K562 (cell line): ENCODE results near the gene NRG2. TPM values are rescaled to one million over a fixed set of nuclear protein-coding genes. Genes with fewer than 3 reads are reported as not detected.

Source experiments
- ATAC-seq: fragments of 200-7000 bp; cut with Tn5 transposase; 3 replicates; pipeline ENCODE4 v1.9.1; 2020; ENCODE audit warnings: moderate library complexity
- BruUV-seq: library from RNA; stranded (reverse); fragments of 400-500 nt; replicated peaks from 2 replicates; lab custom pipeline; 2021; lab: Mats Ljungman, UMichigan
- CTCF ChIA-PET: fragments of 300-600 bp; formaldehyde crosslinking; extraction: SDS; loops from one replicate; lab custom pipeline; 2021; ENCODE audit warnings: low intra/inter-chr PET ratio; lab: Yijun Ruan, JAX
- POLR2A ChIA-PET: fragments of 300-600, 350-650 bp; sonication (Branson Sonifier 250); formaldehyde crosslinking; extraction: SDS; loops from one replicate; lab custom pipeline; 2021; ENCODE audit warnings: antibody characterized with exemption, inconsistent platforms; lab: Yijun Ruan, JAX
- DNase-seq, 4 experiments: peaks; one replicate each; pipeline versions ENCODE4 v3.0.0 to v3.0.0-alpha.2; 2011 to 2018; ENCODE audit warnings: low spot score in 3 of 4, mixed read lengths in 3 of 4; ENCODE audit errors: extremely low read depth in 1 of 4
- FAIRE-seq: peaks from 2 replicates; lab custom pipeline; 2011; peaks lifted over from hg19 to GRCh38; lab: Jason Lieb, UNC
- H2AFZ ChIP-seq: 2 replicates; pipeline ENCODE4 v1.6.0; 2011; ENCODE audit warnings: low read depth, low read length, control low read depth, inconsistent platforms
- H3K27ac ChIP-seq: fragments of 200-600 bp; 3 replicates; pipeline ENCODE4 v1.8.0; 2011; ENCODE audit warnings: low read depth, mild to moderate bottlenecking, control low read depth, inconsistent platforms, low read length, moderate library complexity, mixed read lengths; ENCODE audit errors: extremely low read depth
- H3K27me3 ChIP-seq, 2 experiments: fragments of 300-600 bp in 1 of 2; 2 replicates in 1 of 2; 3 replicates in 1 of 2; pipeline versions ENCODE4 v1.6.0 to v1.8.0; 2011; ENCODE audit warnings: inconsistent platforms in 2 of 2, low read length in 2 of 2, mild to moderate bottlenecking in 1 of 2, mixed read lengths in 1 of 2, moderate library complexity in 1 of 2; ENCODE audit not compliant: control insufficient read depth in 2 of 2, insufficient read depth in 2 of 2
- H3K36me3 ChIP-seq: fragments of 300-600 bp; 3 replicates; pipeline ENCODE4 v1.8.0; 2011; ENCODE audit warnings: mild to moderate bottlenecking, low read length, inconsistent platforms; ENCODE audit not compliant: control insufficient read depth, insufficient read depth
- H3K4me1 ChIP-seq, 2 experiments: fragments of 200-600 bp in 1 of 2; replicated peaks in 1 of 2; 2 replicates in 1 of 2; 3 replicates in 1 of 2; pipeline versions ENCODE4 v1.5.1 to v1.8.0; 2011; ENCODE audit warnings: inconsistent platforms in 2 of 2, low read length in 2 of 2, mild to moderate bottlenecking in 1 of 2, mixed read lengths in 1 of 2, moderate library complexity in 1 of 2; ENCODE audit not compliant: control insufficient read depth in 2 of 2, insufficient read depth in 2 of 2
- H3K4me2 ChIP-seq: 2 replicates; pipeline ENCODE4 v1.6.1; 2011; ENCODE audit warnings: low read length, control low read depth, inconsistent platforms, mixed read lengths; ENCODE audit not compliant: insufficient read depth
- H3K4me3 ChIP-seq: fragments of 200-600 bp; sonication (generic), shearing (Covaris generic); 2 replicates; pipeline ENCODE4 v1.5.1; 2016; ENCODE audit warnings: control low read depth, inconsistent platforms
- H3K79me2 ChIP-seq: fragments of 200-600 bp; 3 replicates; pipeline ENCODE4 v1.8.0; 2011; ENCODE audit warnings: low read length, inconsistent platforms; ENCODE audit not compliant: control insufficient read depth, insufficient read depth
- H3K9ac ChIP-seq, 2 experiments: 2 replicates each; pipeline versions ENCODE4 v1.6.0 to v1.6.1; 2011; ENCODE audit warnings: low read depth in 2 of 2, low read length in 2 of 2, control low read depth in 1 of 2, inconsistent platforms in 1 of 2, mild to moderate bottlenecking in 1 of 2, mixed read lengths in 1 of 2; ENCODE audit not compliant: insufficient read depth in 1 of 2
- H3K9me1 ChIP-seq: one replicate; pipeline ENCODE4 v1.6.0; 2011; ENCODE audit warnings: inconsistent platforms, mild to moderate bottlenecking, low read length, moderate library complexity; ENCODE audit not compliant: control insufficient read depth, insufficient read depth
- H3K9me3 ChIP-seq: replicated peaks from 2 replicates; pipeline ENCODE4 v1.5.1; 2011; ENCODE audit warnings: low read depth, low read length, inconsistent platforms; ENCODE audit not compliant: control insufficient read depth, insufficient read depth
- H4K20me1 ChIP-seq: replicated peaks from 2 replicates; pipeline ENCODE4 v1.6.1; 2011; ENCODE audit warnings: low read length, inconsistent platforms, mixed read lengths; ENCODE audit not compliant: control insufficient read depth, insufficient read depth
- CBFA2T2 ChIP-seq: fragments of 450-650 bp; conservative IDR thresholded peaks from 2 replicates; pipeline ENCODE4 v1.6.1; 2017; ENCODE audit warnings: mild to moderate bottlenecking
- MAZ ChIP-seq, 2 experiments: fragments of 450-650 bp in 1 of 2; sonication (generic) in 1 of 2; formaldehyde crosslinking; IDR thresholded peaks in 1 of 2; conservative IDR thresholded peaks in 1 of 2; 2 replicates each; pipeline versions ENCODE4 v1.4.0 to v1.5.0; 2020; ENCODE audit warnings: mild to moderate bottlenecking in 1 of 2, missing genetic modification reagents in 1 of 2
- ZNF146 ChIP-seq: IDR thresholded peaks from one replicate; pipeline ENCODE4 v1.6.1; 2018; ENCODE audit warnings: missing compliant biosample characterization; ENCODE audit not compliant: unreplicated experiment
- ZNF253 ChIP-seq: fragments of 250-450 bp; sonication (Bioruptor Pico); conservative IDR thresholded peaks from 2 replicates; pipeline ENCODE4 v1.6.1; 2021; ENCODE audit warnings: mild to moderate bottlenecking
- WGBS: fragments of 100-300 bp; shearing (Covaris generic); methylation state at CpG from one replicate; pipeline ENCODE4 v1.1.6; 2016; ENCODE audit warnings: low coverage, mixed read lengths; ENCODE audit not compliant: insufficient coverage; ENCODE audit errors: missing lambda C conversion rate; 5-methylcytosine and 5-hydroxymethylcytosine counted together
- in situ Hi-C: fragments of 300-500 bp; cut with MboI; formaldehyde crosslinking; loops from 4 replicates; pipeline ENCODE4 v1.15.0; 2018; ENCODE audit warnings: inconsistent platforms, mixed read lengths
- intact Hi-C: fragments of 100-400 bp; cut with micrococcal nuclease; formaldehyde crosslinking; loops from 2 replicates; pipeline ENCODE4 v1.14.2; 2022
- polyA plus RNA-seq, 8 experiments: library from polyadenylated mRNA; depleted of rRNA in 4 of 8; stranded (reverse) in 5 of 8; unstranded in 3 of 8; fragments of >200 nt; fragmentation: Nextera tagmentation in 2 of 8; fragmentation: Illumina TruSeq in 1 of 8; extraction: Ambion mirVana in 2 of 8; extraction: Trizol in 1 of 8; gene quantifications; 2 replicates each; pipeline versions ENCODE4 v1.2.1 to v1.2.3, GENCODE V29; 2011 to 2014; ENCODE audit warnings: inconsistent platforms in 1 of 8, missing spikeins in 1 of 8
- total RNA-seq, 7 experiments: library from RNA; depleted of rRNA in 6 of 7; stranded (reverse); fragments of >200 nt in 6 of 7; fragmentation: Illumina TruSeq in 2 of 7; extraction: Trizol in 2 of 7; gene quantifications; 2 replicates each; pipeline versions ENCODE4 v1.2.1 to v1.2.3, GENCODE V29; 2011 to 2021; ENCODE audit warnings: low replicate concordance in 1 of 7
- TF ChIP-seq, protein P1 (sequence below): sonication (generic); formaldehyde crosslinking; IDR thresholded peaks from 2 replicates; pipeline ENCODE4 v1.4.0; 2020; ENCODE audit warnings: mild to moderate bottlenecking, missing genetic modification reagents

Gene NRG2
- total and polyA plus RNA-seq, 9 of the 15 experiments (the other 6 are each of a cell fraction or from before 2014, with no cell fraction given), result not detected

DNA sequence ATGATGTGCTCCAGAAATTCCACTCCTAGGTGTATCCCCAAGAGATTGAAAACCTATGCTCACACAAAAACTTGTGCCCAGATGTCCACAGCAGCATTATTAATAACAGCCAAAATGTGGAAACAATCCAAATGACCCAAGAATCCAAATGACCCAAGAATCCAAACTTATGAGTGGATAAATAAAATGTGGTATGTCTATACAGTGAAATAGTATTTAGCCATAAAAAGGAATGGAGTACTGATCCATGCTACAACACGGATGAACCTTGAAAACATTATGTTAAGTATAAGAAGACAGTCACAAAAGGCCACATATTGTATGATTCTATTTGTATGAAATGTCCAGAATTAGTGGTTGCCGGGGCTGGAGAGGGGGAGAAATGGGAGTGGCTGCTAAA is 167.1 kb downstream of the NRG2 start:
- ChIA-PET CTCF (no interaction called here), POLR2A (no interaction called here)
- Histone ChIP-seq H2AFZ (no peak overlapping the region), H3K4me3 (no peak overlapping the region), H3K36me3 (no peaks in the 10 kb centered on the region), H3K9me3 (0 out of 2 replicates have a peak, but pooled peaks cover 2% of the 10 kb centered on the region), H3K9ac (no peak overlapping the region), H3K79me2 (no peaks in the 10 kb centered on the region), H3K4me1 (peaks cover 10 to 22% of the 10 kb centered on the region in 2 experiments), H3K27ac (no peak overlapping the region), H4K20me1 (0 out of 2 replicates have a peak, but pooled peaks cover 4% of the 10 kb centered on the region), H3K27me3 (peaks cover 3 to 27% of the 10 kb centered on the region in 2 experiments; a peak in 2 of 5 replicates), H3K9me1 (no peaks in the 10 kb centered on the region), H3K4me2 (no peak overlapping the region)
- 0% methylated on average over 2 of the region's 2 CpGs for WGBS
- ATAC-seq (no peak), FAIRE-seq (no peak), DNase-seq (no peak)
- in situ Hi-C loops (no loop called here), intact Hi-C loops (no loop called here)
- no TSS peak for BruUV-seq
- TF ChIP-seq ZNF146 (CRISPR knock-in tag) (peak; percentile 39), ZNF253 (CRISPR knock-in tag) (no peak)
- TF ChIP-seq, all 486 proteins: peak for 1

GRCh38 chr5:139872851-139873794 is 170.0 kb downstream of the NRG2 start:
- intact Hi-C loops, result no loop called here
- Histone ChIP-seq H3K4me1 (peaks cover 7 to 9% of the 10 kb centered on the region in 2 experiments; a peak in 2 of 5 replicates), H4K20me1 (0 out of 2 replicates have a peak, but pooled peaks cover 4% of the 10 kb centered on the region), H2AFZ (no peak overlapping the region), H3K9me1 (no peaks in the 10 kb centered on the region), H3K27me3 (peaks cover 6 to 29% of the 10 kb centered on the region in 2 experiments; a peak in 2 of 5 replicates), H3K4me3 (no peak overlapping the region), H3K4me2 (no peak overlapping the region), H3K27ac (no peak overlapping the region), H3K36me3 (no peaks in the 10 kb centered on the region), H3K9ac (0 out of 4 replicates have a peak overlapping the region, but pooled peaks of 1 of the 2 experiments have one; percentile 23), H3K9me3 (0 out of 2 replicates have a peak, but pooled peaks cover 2% of the 10 kb centered on the region), H3K79me2 (no peaks in the 10 kb centered on the region)
- TF ChIP-seq, protein P1, sequence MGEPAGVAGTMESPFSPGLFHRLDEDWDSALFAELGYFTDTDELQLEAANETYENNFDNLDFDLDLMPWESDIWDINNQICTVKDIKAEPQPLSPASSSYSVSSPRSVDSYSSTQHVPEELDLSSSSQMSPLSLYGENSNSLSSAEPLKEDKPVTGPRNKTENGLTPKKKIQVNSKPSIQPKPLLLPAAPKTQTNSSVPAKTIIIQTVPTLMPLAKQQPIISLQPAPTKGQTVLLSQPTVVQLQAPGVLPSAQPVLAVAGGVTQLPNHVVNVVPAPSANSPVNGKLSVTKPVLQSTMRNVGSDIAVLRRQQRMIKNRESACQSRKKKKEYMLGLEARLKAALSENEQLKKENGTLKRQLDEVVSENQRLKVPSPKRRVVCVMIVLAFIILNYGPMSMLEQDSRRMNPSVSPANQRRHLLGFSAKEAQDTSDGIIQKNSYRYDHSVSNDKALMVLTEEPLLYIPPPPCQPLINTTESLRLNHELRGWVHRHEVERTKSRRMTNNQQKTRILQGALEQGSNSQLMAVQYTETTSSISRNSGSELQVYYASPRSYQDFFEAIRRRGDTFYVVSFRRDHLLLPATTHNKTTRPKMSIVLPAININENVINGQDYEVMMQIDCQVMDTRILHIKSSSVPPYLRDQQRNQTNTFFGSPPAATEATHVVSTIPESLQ (CRISPR knock-in tag), result no peak
- TF ChIP-seq MAZ (CRISPR knock-in tag; conservative IDR thresholded peaks at IDR 0.05 in 1 of 2, IDR thresholded peaks at IDR 0.05 in 1 of 2), result no peak
- TF ChIP-seq CBFA2T2, result no peak
- FAIRE-seq, result no peak
- BruUV-seq, result no TSS peak
- in situ Hi-C loops, result no loop called here
- 0% methylated on average over 15 of the region's 16 CpGs for WGBS
- ChIA-PET POLR2A (interaction anchor here (0.6 to 1.0 kb wide), 3 partner anchors 11 to 75 kb away, joined by 3 read pairs; no protein-coding TSS in a partner anchor), CTCF (no interaction called here)
- ATAC-seq, result no peak
- no peak for DNase-seq
